Thoracic aorta (tissue), 2 donors: ENCODE results near the gene ATP6V1F. TPM values are rescaled to one million over a fixed set of nuclear protein-coding genes. Genes with fewer than 3 reads are reported as not detected.

ENCODE experiments used
- ATAC-seq: fragments of 150-250 bp; one replicate; pipeline ENCODE4 v1.8.0; 2017; ENCODE audit warnings: low read depth; ENCODE audit not compliant: insufficient number of reproducible peaks, low FRiP score
- DNase-seq: peaks from one replicate; pipeline ENCODE4 v3.0.0-alpha.2; 2020; ENCODE audit warnings: low spot score
- H3K27ac ChIP-seq, 2 donors: fragments of 200-600 bp; sonication (generic); 1 replicate in 1 of 2; 2 replicates in 1 of 2; pipeline ENCODE4 v1.5.1; 2016; ENCODE audit warnings: mild to moderate bottlenecking in 2 of 2, moderate library complexity in 2 of 2
- H3K27me3 ChIP-seq: fragments of 200-600 bp; sonication (generic); replicated peaks from 2 replicates; pipeline ENCODE4 v1.6.0; 2016; ENCODE audit warnings: mild to moderate bottlenecking; ENCODE audit not compliant: insufficient read depth
- H3K36me3 ChIP-seq: fragments of 200-600 bp; sonication (generic); one replicate; pipeline ENCODE4 v1.5.1; 2016
- H3K4me1 ChIP-seq, 2 donors: fragments of 200-600 bp; sonication (generic); 1 replicate in 1 of 2; 2 replicates in 1 of 2; pipeline versions ENCODE4 v1.5.1 to v1.6.0; 2016; ENCODE audit warnings: low read depth in 2 of 2, mild to moderate bottlenecking in 1 of 2; ENCODE audit not compliant: control insufficient read depth in 1 of 2
- H3K4me3 ChIP-seq: fragments of 200-600 bp; sonication (generic); 2 replicates; pipeline ENCODE4 v1.5.1; 2016; ENCODE audit warnings: mild to moderate bottlenecking
- H3K9me3 ChIP-seq: fragments of 200-600 bp; sonication (generic); 2 replicates; pipeline ENCODE4 v1.5.1; 2016
- CTCF ChIP-seq: fragments of 200-600 bp; sonication (generic); IDR thresholded peaks from one replicate; pipeline ENCODE4 v1.5.1; 2019; ENCODE audit warnings: antibody characterized with exemption
- total RNA-seq, 2 donors: library from RNA; depleted of rRNA; stranded (reverse); fragments of >200 nt; gene quantifications; one replicate each; pipeline versions ENCODE4 v1.1.0 to v1.2.3, GENCODE V29; 2016

Gene ATP6V1F
- total RNA-seq, 2 donors from 2014 or later, result 73.6 to 96.0 TPM

GRCh38 chr7:128846781-128847444 lies 15.7 kb upstream of the ATP6V1F start:
- Histone ChIP-seq H3K9me3 (no peaks in the 10 kb centered on the region), H3K4me3 (no peak overlapping the region), H3K4me1 (no peaks in the 10 kb centered on the region), H3K36me3 (peaks cover 79% of the 10 kb centered on the region), H3K27me3 (no peaks in the 10 kb centered on the region), H3K27ac (no peak overlapping the region)
- no peak for TF ChIP-seq CTCF
- no peak for DNase-seq
- ATAC-seq, result no peak

GRCh38 chr7:128847721-128848211 lies 14.9 kb upstream of the ATP6V1F start:
- Histone ChIP-seq H3K9me3 (no peaks in the 10 kb centered on the region), H3K4me3 (no peak overlapping the region), H3K4me1 (no peaks in the 10 kb centered on the region), H3K27ac (no peak overlapping the region), H3K27me3 (no peaks in the 10 kb centered on the region), H3K36me3 (peaks cover 82% of the 10 kb centered on the region)
- DNase-seq, result no peak
- no peak for ATAC-seq
- TF ChIP-seq CTCF, result no peak

- ATAC-seq (no peak), DNase-seq (no peak)
- no peaks in the 10 kb centered on the region for H3K4me1 ChIP-seq
- H3K9me3 ChIP-seq, result no peaks in the 10 kb centered on the region
- no peak overlapping the region for H3K27ac ChIP-seq
- H3K36me3 ChIP-seq, result peaks cover 82% of the 10 kb centered on the region
- H3K27me3 ChIP-seq, result no peaks in the 10 kb centered on the region
- TF ChIP-seq CTCF, result no peak
- no peak overlapping the region for H3K4me3 ChIP-seq
These were observed 14.1 kb upstream of the ATP6V1F start for GRCh38 chr7:128848289-128849155.

- Histone ChIP-seq H3K4me3 (no peak overlapping the region), H3K27me3 (no peaks in the 10 kb centered on the region), H3K9me3 (no peaks in the 10 kb centered on the region), H3K27ac (no peak overlapping the region), H3K4me1 (no peaks in the 10 kb centered on the region), H3K36me3 (peaks cover 82% of the 10 kb centered on the region)
- ATAC-seq, result no peak
- TF ChIP-seq CTCF, result no peak
- DNase-seq, result no peak
These were observed 13.5 kb upstream of the ATP6V1F start for GRCh38 chr7:128849156-128849515.

- Histone ChIP-seq H3K4me3 (no peak overlapping the region), H3K36me3 (peaks cover 82% of the 10 kb centered on the region), H3K27me3 (no peaks in the 10 kb centered on the region), H3K4me1 (no peaks in the 10 kb centered on the region), H3K27ac (no peak overlapping the region), H3K9me3 (no peaks in the 10 kb centered on the region)
- TF ChIP-seq CTCF, result no peak
- ATAC-seq (no peak), DNase-seq (no peak)
These were observed 12.7 kb upstream of the ATP6V1F start for GRCh38 chr7:128849804-128850490.
